ENCODE results near the gene KRTAP2-2. TPM values are rescaled to one million over a fixed set of nuclear protein-coding genes. Genes with fewer than 3 reads are reported as not detected.

Gene KRTAP2-2
- polyA plus RNA-seq, 1 experiment: 0.16 TPM

GRCh38 chr17:41015454-41015853 lies 39.6 kb downstream of the KRTAP2-2 start:
- no peaks in the 10 kb centered on the region for H3K27me3 ChIP-seq (ENCODE audit: control insufficient read depth, insufficient read depth, low read length)
- no peak overlapping the region for H3K4me3 ChIP-seq (ENCODE audit: low read depth, low read length)
- DNase-seq (ENCODE audit: low read depth): no peak
- TF ChIP-seq, protein P1, sequence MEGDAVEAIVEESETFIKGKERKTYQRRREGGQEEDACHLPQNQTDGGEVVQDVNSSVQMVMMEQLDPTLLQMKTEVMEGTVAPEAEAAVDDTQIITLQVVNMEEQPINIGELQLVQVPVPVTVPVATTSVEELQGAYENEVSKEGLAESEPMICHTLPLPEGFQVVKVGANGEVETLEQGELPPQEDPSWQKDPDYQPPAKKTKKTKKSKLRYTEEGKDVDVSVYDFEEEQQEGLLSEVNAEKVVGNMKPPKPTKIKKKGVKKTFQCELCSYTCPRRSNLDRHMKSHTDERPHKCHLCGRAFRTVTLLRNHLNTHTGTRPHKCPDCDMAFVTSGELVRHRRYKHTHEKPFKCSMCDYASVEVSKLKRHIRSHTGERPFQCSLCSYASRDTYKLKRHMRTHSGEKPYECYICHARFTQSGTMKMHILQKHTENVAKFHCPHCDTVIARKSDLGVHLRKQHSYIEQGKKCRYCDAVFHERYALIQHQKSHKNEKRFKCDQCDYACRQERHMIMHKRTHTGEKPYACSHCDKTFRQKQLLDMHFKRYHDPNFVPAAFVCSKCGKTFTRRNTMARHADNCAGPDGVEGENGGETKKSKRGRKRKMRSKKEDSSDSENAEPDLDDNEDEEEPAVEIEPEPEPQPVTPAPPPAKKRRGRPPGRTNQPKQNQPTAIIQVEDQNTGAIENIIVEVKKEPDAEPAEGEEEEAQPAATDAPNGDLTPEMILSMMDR (IDR thresholded peaks at IDR 0.05; ENCODE audit: insufficient read depth, low read depth, low read length): no peak
- ChIA-PET POLR2A (no interaction called here), CTCF (interaction anchor here (1.0 to 1.3 kb wide), 3 partner anchors 8 to 632 kb away, joined by 3 to 4 read pairs (median 3); no protein-coding TSS in a partner anchor)
- no peaks in the 10 kb centered on the region for H3K36me3 ChIP-seq (ENCODE audit: control insufficient read depth, insufficient read depth, low read length)

GRCh38 chr17:41013606-41014005 lies 41.4 kb downstream of the KRTAP2-2 start:
- TF ChIP-seq, protein P1 (IDR thresholded peaks at IDR 0.05; ENCODE audit: insufficient read depth, low read depth, low read length): no peak
- ChIA-PET CTCF (interaction anchor here (1.0 to 2.0 kb wide), 5 partner anchors 11 to 649 kb away, joined by 3 to 7 read pairs (median 3); partner anchors contain the start of gene KRTAP1-5), POLR2A (interaction anchor here (0.6 to 0.7 kb wide), 2 partner anchors 13 to 86 kb away, joined by 5 read pairs; partner anchors contain the start of gene KRTAP1-5)
- no peaks in the 10 kb centered on the region for H3K27me3 ChIP-seq (ENCODE audit: control insufficient read depth, insufficient read depth, low read length)
- H3K4me3 ChIP-seq (ENCODE audit: low read depth, low read length): no peak overlapping the region
- peak; percentile 71 for DNase-seq (ENCODE audit: low read depth)
- H3K36me3 ChIP-seq (ENCODE audit: control insufficient read depth, insufficient read depth, low read length): no peaks in the 10 kb centered on the region

DNA sequence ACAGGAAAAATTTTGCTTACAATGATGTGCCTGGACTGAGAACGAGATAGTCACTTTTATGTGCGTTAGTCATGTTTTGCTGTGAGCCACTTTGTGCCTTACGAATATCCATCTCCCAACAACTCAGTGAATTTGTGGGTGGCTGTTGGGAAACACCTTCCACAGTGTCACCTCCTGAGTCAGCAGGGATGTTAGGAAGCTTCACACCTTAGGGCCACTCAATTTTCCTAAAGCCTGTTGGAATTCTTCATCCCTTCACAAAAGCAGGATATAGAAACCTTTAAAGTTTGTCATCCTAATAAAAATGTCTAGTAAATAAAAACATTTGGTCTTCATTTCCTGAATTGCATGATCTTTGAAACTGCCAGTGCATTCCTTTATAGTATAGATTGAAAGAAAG lies 41.8 kb downstream of the KRTAP2-2 start:
- Histone ChIP-seq H3K27me3 (ENCODE audit: control insufficient read depth, insufficient read depth, low read length) (no peaks in the 10 kb centered on the region), H3K36me3 (ENCODE audit: control insufficient read depth, insufficient read depth, low read length) (no peaks in the 10 kb centered on the region), H3K4me3 (ENCODE audit: low read depth, low read length) (no peak overlapping the region)
- ChIA-PET POLR2A (interaction anchor here (0.6 kb wide), 1 partner anchor 474 kb away, joined by 14 read pairs; no protein-coding TSS in a partner anchor), CTCF (interaction anchor here (1.0 to 2.0 kb wide), 5 partner anchors 11 to 650 kb away, joined by 3 to 7 read pairs (median 3); partner anchors contain the start of gene KRTAP1-5)
- peak; percentile 91 for DNase-seq (ENCODE audit: low read depth)
- TF ChIP-seq, protein P1 (IDR thresholded peaks at IDR 0.05; ENCODE audit: insufficient read depth, low read depth, low read length): no peak

- ChIA-PET CTCF (interaction anchor here (2.0 kb wide), 1 partner anchor 12 kb away, joined by 7 read pairs; no protein-coding TSS in a partner anchor), POLR2A (interaction anchor here (0.6 kb wide), 1 partner anchor 473 kb away, joined by 14 read pairs; no protein-coding TSS in a partner anchor)
- no peak overlapping the region for H3K4me3 ChIP-seq (ENCODE audit: low read depth, low read length)
Measured at GRCh38 chr17:41012326-41013120, 42.5 kb downstream of the KRTAP2-2 start.

GRCh38 chr17:41010441-41010840 lies 44.6 kb downstream of the KRTAP2-2 start:
- DNase-seq (ENCODE audit: low read depth): no peak
- Histone ChIP-seq H3K36me3 (ENCODE audit: control insufficient read depth, insufficient read depth, low read length) (no peaks in the 10 kb centered on the region), H3K27me3 (ENCODE audit: control insufficient read depth, insufficient read depth, low read length) (no peaks in the 10 kb centered on the region), H3K4me3 (ENCODE audit: low read depth, low read length) (no peak overlapping the region)
- POLR2A ChIA-PET: no interaction called here
- TF ChIP-seq, protein P1 (IDR thresholded peaks at IDR 0.05; ENCODE audit: insufficient read depth, low read depth, low read length): no peak
- CTCF ChIA-PET: no interaction called here

More at GRCh38 chr17:41012326-41013120, 42.5 kb downstream of the KRTAP2-2 start:
- TF ChIP-seq, protein P1 (IDR thresholded peaks at IDR 0.05; ENCODE audit: insufficient read depth, low read depth, low read length): no peak
- Histone ChIP-seq H3K36me3 (ENCODE audit: control insufficient read depth, insufficient read depth, low read length) (no peaks in the 10 kb centered on the region), H3K27me3 (ENCODE audit: control insufficient read depth, insufficient read depth, low read length) (no peaks in the 10 kb centered on the region)
- DNase-seq (ENCODE audit: low read depth): no peak
